ENCODE data around the gene TMOD1. TPM values are rescaled to one million over a fixed set of nuclear protein-coding genes. Genes with fewer than 3 reads are reported as not detected.

TMOD1 gene
- total RNA-seq, 6 donors from 2014 or later = 4.4 to 12.6 (median 8.8) TPM

DNA sequence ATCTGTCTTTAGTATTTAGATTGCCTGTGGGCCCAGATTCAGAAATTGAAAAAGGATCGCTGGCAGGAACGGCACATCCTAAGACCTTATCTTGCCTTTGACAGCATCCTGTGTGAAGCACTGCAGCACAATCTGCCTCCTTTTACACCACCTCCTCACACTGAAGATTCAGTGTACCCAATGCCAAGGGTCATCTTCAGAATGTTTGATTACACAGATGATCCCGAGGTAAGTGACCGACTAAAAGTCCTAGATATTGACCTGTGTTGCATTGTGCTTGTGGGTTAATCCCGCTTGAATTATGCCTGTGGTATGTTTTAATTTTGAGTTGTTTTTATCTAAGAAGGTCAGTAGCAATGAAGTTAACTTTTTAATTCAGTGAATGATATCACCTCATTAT is 146.5 kb downstream of the TMOD1 start:
- H3K36me3 ChIP-seq = peaks cover 14 to 91% (median 24%) of the 10 kb centered on the region in 4 donors
- WGBS, 2 donors = 91 to 93% methylated on average over 5 of the region's 5 CpGs
- no peaks in the 10 kb centered on the region for H3K9me3 ChIP-seq
- ATAC-seq (ENCODE audit: low FRiP score in 2 of 2) (no peak), DNase-seq (no peak)
- no peaks in the 10 kb centered on the region for H3K27me3 ChIP-seq
- H3K4me3 ChIP-seq = no peak overlapping the region
- TF ChIP-seq POLR2A (IDR thresholded peaks at IDR 0.05) (no peak), EP300 (IDR thresholded peaks at IDR 0.05) (no peak)
- H3K27ac ChIP-seq = no peak overlapping the region
- peaks cover 0 to 5% (median 0%) of the 10 kb centered on the region in 4 donors for H3K4me1 ChIP-seq

Other genes with a start within 250 kb of the TMOD1 start
- gene CCDC180, start 194.0 kb upstream of the TMOD1 start, total RNA-seq = 10 to 100 TPM in 4 of 6 donors, 1 to 10 TPM in 2; 6.2 to 60.8 (median 17.6) TPM
- 10 to 100 TPM in 5 of 6 donors, 1 to 10 TPM in 1; 9.0 to 21.0 (median 15.3) TPM for gene TDRD7, start 89.6 kb upstream of the TMOD1 start, total RNA-seq
- 10 to 100 TPM; 10.4 to 26.0 (median 21.0) TPM for gene TSTD2, start 131.7 kb downstream of the TMOD1 start, total RNA-seq
- gene NCBP1, start 132.2 kb downstream of the TMOD1 start, total RNA-seq = 10 to 100 TPM; 16.3 to 51.3 (median 22.1) TPM
- gene XPA, start 195.7 kb downstream of the TMOD1 start, total RNA-seq = 10 to 100 TPM; 10.4 to 26.8 (median 11.5) TPM